Central memory CD4-positive, alpha-beta T cell (primary cell): ENCODE measurements around the gene SPECC1L.
"Not testable (repeated sequence)": the region's sequence is repeated elsewhere in the genome, so short reads cannot be mapped to it uniquely, and the experiment has no call there.

ENCODE experiments used
- DNase-seq: peaks from one replicate; pipeline ENCODE4 v3.0.0; 2022

The SPECC1L gene

DNA sequence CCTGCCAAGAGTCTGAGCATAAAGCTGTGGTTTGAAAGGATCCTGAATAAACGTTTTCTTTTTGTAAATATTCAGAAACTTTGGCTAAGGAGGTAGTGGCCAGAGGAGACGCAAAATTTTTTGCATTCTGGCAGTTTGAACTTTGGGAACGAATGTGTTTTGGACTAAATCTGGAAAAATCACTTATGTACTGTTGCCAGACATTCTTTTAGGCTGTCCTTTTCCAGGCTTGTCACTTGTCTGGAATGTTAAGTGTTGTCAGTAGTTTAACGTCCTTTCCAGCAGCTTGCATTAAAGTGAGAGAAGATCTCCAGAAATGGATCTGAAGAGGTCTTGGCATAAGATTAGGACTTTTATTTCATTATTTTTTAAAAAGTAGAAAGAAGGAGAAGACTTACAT, 18.5 kb downstream of the SPECC1L start:
- DNase-seq, result no peak

DNA sequence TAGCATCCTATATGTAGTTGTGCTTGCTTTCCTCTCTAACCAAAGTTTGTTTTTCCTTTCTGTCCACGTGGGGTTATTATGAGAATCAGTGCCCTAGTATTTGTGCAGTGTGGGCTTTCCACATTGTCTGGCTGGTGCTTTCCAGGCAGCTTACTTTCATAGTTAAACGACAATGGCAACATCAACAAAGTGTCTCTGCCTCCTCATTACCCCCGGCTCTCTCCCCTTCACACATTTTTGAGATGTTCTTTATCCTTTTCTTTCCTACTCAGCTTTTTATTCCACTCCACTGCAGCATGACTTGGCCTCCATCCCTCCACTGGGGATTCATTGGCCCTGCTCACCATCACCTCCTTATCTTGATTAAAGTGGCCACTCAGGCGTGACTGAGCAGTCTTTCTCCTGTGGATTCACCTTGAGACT, 19.1 kb downstream of the SPECC1L start:
- no peak for DNase-seq

DNA sequence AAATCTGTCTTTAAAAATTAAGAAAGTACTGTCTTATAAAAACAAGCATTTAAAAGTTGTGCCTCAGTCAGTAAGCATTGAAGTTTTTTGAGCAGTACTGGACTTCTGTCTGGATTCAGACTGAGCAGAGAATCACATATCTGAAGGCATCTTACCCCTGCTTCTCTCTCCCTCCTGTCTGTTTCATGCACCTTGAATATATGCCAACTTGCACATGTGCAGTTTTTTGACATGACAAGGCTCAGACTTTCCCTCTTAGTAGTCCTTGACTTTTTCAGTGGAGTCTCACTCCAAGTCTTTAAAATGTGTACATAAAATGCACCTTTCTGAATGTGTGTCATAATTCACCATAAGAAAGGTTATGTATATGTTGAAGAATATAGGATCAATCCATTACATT, 19.8 kb downstream of the SPECC1L start:
- DNase-seq, result no peak

DNA sequence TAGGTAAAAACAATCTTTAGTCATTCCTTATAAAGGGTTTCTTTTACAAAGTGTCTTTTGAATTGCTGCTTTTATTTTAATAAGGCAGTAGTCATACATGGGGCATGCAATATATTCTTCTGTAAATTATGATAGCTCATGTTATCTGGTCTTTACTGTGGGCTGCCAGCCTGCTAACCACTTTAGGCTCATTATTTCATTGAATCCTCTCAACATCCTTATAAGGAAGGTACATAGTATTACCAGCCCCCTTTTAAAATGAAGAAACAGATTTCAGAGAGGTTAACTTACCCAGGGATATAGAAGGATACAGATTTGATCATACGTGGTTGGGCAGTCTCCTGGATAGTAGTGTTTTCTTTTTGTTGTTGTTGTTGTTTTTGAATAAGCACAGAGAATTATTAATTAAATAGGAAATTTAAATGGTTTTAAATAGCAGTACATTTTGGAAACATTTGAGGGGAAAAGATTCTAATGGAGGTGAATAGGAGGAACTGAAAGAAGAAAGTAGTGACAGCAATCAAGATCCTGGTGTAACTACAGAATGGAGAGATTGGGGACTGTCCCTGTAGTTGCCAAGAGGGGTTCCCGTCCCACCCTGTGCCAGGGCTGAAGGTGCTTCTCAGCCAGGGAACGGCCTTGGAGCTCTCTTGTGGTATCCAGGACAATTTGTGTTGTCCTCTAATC, 21.0 kb downstream of the SPECC1L start:
- no peak for DNase-seq

DNA sequence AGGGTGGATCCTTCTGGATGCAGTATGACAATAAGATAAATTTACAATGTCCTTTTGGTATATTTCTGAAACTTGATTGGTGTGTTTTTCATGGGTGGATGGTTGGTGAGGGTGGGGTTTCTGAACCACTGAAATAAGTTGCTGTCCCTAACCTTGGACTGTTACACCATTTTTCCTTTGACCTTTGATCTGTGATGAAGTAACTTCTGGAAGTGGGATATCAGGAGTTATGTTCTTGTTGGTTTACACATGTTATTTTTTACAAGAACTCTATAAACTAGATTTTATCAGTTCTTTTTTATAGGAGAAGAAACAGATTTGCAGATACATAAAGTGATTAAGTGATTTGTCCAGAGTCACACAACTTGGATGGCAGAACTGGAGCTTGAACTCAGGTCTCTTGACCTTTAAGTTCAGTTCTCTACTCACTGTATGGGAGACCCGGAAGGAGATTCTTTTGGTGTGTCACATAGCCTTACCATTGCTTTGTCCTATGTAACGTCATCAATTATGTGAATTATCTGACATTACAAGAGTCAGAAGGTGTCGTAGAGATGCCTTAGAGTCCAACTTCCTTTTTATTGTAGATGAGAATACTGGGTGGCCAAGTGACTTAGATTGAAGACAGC, 21.7 kb downstream of the SPECC1L start:
- not testable (repeated sequence) for DNase-seq

DNA sequence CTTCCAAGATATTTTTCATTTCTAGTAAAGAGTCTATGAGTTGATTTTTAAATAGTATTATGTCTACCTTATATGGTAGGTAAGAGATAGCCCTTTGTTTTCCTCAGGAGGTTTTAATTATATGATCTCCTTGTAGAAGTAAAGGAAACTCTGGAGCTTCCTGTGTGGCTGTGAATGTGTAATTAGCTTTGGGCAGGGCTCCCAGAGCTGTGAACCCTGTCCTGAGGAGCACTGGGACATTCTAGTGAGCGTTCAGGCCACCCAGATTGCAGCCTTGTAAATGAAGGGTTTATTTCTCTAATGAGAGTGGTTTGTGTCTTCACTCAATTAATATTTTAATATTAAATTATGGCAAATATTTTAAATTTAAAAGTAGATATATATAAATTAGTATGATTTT, 24.3 kb downstream of the SPECC1L start:
- DNase-seq, result not testable (repeated sequence)

DNA sequence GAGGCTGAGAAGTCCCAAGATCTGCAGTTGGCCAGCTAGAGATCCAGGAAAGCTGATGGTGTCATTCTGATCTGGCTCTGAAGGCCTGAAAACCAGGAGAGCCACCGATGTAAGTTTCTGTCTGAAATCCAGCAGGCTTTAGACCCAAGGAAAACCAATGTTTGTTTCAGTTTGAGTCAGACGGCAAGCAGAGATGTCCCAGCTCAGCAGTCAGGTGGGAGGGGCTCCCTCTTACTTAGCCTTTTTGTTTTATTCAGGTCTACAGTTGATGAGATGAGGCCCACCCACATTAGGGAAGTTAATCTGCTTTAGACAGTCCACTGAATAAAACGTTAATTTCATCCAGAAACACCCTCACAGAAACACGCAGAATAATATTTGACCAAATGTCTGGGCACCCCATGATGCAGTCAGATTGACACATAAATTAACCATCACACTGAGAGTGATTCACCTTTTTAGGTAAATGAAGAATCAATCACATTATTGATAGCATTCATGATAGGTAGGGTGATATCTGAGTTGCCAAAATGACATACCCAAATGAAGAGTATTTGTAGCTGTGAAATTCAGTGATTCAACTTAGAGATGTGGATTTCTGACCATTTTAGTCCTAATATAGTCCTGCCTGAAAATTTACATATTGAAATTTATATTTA, 28.0 kb downstream of the SPECC1L start:
- not testable (repeated sequence) for DNase-seq

DNA sequence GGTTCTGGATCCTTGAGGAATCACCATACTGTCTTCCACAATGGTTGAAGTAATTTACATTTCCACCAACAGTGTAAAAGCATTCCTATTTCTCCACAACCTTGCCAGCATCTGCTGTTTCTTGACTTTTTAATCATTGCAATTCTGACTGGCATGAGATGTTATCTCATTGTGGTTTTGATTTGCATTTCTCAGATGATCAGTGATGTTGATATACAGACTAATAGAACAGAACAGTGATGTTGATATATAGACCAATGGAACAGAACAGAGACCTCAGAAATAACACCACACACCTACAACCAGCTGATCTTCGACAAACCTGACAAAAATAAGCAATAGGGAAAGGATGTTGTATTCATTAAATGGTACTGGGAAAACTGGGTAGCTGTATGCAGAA, 29.9 kb downstream of the SPECC1L start:
- DNase-seq, result peak; percentile 3

DNA sequence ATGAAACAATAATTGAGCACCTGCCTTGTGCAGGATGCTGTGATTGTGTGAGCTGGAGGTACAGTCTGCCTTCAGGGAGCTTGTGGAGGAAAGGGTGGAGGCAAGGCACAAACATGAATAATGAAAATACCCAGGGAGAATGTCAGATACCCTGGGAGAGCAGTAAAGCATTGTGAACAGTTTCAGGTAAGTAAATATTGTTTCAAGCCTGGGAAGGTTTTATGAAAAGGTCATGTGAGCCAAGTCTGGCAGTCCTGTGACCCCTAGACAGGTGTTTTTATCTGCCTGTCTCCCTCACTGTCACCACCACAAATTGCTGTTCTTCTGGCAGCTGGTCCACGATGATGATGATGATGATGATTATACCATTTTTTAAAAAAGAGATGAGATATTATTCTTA, 32.0 kb downstream of the SPECC1L start:
- no peak for DNase-seq

DNA sequence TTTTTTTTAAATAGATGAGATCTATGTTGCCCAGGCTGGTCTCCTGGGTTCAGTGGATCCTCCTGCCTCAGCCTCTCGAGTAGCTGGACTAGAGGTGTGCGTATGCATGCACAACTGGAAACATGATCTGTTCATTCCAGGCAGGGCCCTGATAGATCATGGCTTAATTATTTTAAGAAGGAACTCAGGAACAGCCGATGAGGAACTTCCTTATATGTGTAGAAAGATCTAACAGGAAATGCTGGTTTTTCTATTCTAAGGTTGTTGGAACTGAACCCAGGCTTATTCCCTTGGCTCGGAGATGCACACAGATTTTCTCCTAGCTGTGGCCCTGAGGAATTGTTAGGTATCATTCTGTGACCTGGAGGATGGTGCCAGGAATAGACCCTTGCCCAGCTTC, 32.4 kb downstream of the SPECC1L start:
- DNase-seq, result no peak

DNA sequence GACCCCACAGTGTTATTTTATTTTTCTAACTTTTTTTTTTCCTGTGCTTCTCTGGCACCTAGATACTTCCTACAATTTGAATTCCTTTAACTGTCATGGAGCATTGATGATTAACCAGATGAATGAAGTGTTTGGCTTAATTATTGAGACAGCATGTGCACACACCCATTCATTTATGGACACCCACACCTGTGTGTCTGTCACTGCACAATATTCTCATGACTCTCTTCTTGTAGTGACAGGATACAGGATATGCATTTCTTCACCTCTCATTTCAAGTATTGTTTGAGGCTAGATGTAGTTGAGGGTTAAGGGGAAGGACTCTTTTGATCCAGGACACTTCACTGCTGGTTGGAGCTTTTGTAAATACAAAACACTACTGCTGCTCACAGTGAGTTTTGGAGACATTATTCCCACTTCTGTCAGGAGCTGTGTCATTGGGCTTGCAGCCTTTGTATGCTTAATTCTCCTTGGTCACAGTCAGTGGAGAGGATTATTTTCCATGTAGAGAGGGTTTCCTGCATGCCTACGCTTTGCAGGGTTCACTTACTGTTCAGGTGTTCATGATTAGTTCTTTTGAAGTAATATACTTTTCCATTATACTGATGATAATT, 33.5 kb downstream of the SPECC1L start:
- no peak for DNase-seq

DNA sequence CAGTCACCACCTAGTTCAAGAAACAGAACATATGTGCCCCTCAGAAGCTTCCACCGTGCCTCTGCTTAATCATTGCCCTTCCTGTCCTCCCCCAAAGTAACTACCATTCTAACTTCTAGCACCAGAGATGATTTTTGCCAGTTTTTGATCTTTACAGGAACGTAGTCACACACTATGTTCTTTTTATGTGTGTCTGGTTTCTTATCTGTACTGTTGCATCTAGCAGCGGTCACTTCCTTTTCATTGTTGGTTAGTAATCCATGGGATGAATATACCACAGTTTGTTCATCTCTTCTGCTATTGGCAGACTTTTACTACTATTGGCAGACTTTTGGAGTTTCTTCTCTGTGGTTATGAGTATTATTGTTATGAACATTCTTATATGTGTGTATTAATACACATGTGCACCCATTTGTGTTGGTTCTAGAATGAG, 34.6 kb downstream of the SPECC1L start:
- DNase-seq, result peak; percentile 46

DNA sequence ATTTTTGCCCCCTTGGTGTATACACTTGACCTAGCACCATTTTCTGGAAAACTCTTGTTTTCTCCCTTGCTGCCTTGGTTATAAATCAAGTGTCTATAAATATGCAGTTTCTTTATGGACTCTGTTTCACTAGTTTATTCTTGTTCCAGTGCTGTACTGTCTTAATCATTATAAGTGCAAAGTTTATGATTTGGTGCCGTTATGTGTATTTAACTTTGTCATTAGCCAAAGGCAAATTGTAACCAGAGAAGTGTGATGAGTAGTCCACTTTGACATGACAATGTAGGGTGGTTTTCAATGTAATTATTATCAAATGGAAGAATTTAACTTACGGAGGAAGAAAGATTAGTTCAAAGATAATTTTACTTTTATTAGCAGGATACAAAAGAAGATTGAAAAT, 40.3 kb downstream of the SPECC1L start:
- no peak for DNase-seq

DNA sequence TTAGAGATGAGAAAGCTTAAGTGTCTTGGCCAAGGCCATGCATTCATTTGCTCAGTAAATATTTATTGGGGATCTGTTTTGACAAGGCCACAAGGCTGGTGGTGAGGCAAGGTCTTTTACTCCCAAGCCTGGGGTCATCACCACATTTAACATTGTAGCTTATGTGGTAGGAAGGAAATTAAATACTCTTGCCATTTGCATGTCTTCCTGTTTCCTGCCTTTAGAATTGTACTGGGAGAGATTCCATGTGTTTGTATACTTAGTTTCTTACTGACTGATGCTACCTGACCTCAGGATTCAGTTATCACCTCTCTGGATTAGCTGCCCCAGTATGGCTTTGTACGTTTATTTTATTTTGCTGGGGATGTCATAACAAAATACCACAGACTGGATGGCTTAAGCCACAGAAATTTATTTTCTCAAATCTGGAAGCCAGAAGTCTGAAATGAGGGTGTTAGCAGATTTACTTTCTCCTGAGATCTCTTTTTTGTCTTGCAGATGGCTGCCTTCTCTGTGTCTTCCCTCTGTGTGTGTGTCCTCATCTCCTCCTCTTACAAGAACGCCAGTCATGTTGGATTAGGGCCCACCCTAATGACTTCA, 44.8 kb downstream of the SPECC1L start:
- DNase-seq, result no peak

DNA sequence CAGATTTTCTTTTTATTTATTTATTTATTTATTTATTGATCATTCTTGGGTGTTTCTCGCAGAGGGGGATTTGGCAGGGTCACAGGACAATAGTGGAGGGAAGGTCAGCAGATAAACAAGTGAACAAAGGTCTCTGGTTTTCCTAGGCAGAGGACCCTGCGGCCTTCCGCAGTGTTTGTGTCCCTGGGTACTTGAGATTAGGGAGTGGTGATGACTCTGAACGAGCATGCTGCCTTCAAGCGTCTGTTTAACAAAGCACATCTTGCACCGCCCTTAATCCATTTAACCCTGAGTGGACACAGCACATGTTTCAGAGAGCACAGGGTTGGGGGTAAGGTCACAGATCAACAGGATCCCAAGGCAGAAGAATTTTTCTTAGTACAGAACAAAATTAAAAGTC, 45.6 kb downstream of the SPECC1L start:
- DNase-seq, result not testable (repeated sequence)

DNA sequence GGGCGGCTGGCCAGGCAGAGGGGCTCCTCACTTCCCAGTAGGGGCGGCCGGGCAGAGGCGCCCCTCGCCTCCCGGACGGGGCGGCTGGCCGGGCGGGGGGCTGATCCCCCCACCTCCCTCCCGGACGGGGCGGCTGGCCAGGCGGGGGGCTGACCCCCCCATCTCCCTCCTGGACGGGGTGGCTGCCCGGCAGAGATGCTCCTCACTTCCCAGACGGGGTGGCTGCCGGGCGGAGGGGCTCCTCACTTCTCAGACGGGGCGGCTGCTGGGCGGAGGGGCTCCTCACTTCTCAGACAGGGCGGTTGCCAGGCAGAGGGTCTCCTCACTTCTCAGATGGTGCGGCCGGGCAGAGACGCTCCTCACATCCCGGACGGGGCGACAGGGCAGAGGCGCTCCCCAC, 46.9 kb downstream of the SPECC1L start:
- DNase-seq, result not testable (repeated sequence)

DNA sequence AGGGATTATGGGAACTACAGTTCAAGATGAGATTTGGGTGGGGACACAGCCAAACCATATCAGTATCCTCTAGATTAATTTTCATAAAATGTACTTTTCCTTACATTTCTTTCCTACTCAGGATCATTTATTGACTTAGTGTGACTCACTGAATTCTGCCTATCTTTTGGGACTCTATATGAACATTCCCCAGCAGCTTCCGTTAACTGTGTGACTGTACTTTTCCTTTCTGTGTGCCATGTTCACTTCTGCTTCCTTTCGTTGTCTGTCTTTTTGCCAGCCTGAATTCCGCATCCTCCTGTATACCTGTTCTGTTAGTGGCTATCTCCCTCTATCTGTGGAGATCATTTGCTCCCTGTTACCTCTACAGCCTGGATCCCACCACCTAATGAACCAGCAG, 48.8 kb downstream of the SPECC1L start:
- DNase-seq, result no peak

DNA sequence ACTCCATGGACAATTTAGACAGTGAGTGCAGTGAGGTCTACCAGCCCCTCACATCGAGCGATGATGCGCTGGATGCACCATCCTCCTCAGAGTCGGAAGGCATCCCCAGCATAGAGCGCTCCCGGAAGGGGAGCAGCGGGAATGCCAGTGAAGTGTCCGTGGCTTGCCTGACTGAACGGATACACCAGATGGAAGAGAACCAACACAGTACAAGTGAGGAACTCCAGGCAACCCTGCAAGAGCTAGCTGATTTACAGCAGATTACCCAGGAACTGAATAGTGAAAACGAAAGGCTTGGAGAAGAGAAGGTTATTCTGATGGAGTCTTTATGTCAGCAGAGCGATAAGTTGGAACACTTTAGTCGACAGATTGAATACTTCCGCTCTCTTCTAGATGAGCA, 51.4 kb downstream of the SPECC1L start:
- no peak for DNase-seq

DNA sequence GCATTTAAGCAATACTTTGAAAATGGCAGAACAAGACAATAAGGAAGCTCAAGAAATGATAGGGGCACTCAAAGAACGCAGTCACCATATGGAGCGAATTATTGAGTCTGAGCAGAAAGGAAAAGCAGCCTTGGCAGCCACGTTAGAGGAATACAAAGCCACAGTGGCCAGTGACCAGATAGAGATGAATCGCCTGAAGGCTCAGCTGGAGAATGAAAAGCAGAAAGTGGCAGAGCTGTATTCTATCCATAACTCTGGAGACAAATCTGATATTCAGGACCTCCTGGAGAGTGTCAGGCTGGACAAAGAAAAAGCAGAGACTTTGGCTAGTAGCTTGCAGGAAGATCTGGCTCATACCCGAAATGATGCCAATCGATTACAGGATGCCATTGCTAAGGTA, 51.9 kb downstream of the SPECC1L start:
- DNase-seq, result no peak

DNA sequence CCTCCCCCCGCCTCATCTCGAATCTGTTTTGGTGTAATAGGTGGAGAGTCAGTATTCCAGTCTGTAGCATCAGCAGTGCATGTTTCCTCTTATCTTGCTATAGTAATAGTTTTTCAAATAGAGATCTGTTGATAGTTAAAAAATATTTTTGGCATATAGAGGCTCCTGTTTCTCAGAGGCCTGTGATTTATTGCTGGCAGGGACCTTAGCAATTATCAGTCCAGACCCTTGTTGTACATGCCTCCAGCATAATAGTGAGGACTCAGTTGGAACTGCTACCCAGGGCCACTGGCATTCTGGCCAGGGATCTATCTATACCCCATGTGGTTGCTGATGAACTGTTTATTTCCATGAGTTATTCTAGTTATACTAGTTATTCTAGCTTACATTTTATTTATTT, 52.6 kb downstream of the SPECC1L start:
- no peak for DNase-seq

DNA sequence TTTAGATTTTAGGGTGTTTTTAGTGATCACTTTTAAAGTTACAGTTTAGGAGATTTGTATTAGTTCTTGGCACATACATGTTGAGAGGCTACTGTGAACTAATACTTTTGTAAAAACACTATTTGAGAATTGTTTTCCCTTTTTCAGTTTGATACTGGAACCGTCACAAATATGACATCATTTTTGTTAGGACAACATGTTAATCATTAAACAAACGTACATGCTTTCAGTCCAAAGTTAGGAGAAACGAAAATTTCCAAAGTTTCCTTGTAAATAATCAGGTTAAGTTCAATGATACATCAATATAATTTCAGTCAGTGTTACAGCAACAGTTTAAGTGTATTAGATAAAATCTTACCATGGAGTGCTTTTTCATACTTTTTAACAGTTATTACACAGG, 53.1 kb downstream of the SPECC1L start:
- DNase-seq, result no peak

DNA sequence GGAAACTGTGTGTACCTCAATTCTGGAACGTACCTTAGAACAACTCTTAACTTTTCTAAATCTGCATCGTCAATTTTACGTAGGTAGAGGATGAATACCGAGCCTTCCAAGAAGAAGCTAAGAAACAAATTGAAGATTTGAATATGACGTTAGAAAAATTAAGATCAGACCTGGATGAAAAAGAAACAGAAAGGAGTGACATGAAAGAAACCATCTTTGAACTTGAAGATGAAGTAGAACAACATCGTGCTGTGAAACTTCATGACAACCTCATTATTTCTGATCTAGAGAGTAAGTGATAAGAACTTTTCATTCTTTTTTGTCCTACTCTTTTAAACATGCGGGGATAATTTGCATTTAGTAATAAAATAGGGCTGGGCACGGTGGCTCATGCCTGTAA, 53.5 kb downstream of the SPECC1L start:
- no peak for DNase-seq

DNA sequence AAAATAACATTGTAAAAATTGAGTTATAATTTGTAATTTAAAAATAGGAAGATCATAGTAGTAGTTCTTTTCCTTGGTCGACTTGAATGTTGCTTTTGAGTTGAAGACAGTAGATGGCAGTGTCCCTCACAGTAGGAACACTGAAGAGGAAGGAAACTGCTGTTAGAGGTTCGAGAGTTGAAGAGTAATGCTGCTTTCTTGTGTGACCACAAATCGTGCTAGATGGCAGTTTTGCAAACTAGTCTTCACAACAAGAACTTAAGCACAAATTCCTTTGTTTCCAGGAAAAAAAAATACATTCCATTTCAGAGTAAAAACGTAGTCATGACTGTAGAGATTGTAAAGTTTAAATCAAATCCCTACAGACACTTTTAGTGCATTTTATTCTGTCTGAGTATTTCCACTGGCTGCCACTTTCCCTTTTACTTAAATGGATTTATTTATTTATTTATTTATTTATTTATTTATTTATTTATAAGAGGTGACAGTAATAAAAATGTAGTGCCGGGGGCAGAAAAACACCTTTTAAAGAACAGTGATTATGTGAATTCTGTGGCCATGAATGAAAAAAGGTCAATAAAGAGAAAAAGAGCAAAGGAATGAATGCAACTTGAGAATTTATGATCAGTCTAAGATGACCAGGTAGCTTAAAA, 54.6 kb downstream of the SPECC1L start:
- DNase-seq, result peak; percentile 17
